GM18907 (cell line): ENCODE measurements around the gene RMND5A.
"Not testable (repeated sequence)": the region's sequence is repeated elsewhere in the genome, so short reads cannot be mapped to it uniquely, and the experiment has no call there.

Experiments
- ATAC-seq: cut with Tn5 transposase; IDR thresholded peaks from one replicate; pipeline ENCODE4 v1.9.1; 2021; ENCODE audit warnings: mild to moderate bottlenecking, moderate library complexity; ENCODE audit not compliant: unreplicated experiment

Gene RMND5A

DNA sequence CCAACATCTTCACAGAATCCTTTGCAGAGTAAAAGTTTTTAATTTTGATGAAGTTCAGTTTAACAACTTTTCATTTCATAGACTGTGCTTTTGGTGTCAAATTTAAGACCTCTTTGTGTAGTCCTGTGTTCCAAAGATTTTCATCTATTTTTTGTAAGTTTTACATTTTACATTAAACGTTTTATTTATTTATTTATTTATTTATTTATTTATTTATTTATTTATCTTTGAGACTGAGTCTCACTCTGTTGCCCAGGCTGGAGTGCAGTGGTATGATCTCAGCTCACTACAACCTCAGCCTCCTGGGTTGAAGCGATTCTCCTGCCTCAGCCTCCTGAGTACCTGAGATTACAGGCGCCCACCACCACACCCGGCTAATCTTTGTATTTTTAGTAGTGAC, 12.0 kb upstream of the RMND5A start:
- ATAC-seq: not testable (repeated sequence)

DNA sequence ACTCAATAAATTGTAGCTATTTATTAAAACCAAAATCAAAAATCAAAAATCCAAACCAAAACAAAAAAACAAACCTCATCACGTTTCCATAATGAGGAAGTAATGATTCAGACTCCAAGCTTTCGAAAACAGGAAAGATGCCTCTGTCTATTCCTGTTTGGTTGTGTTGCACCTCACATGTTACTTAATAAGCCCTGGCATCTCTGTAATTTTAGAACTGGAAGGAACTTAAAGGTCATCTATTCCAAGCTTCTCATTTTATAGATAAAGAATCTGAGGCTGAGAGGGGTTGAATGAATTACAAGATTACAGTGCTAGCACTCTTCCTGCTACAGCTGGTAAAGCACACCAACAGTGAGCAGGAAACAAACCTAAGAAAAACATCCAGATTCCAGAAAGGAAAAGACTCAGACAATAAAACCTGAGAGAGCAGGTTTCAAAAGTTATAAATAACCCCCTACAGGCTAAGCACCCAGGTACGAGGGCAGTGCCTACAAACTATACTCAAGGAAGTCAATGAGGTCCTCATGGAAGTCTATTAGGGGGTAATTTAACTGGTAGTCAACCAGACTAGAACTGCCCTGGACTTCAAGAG, 5.4 kb upstream of the RMND5A start:
- ATAC-seq: not testable (repeated sequence)

DNA sequence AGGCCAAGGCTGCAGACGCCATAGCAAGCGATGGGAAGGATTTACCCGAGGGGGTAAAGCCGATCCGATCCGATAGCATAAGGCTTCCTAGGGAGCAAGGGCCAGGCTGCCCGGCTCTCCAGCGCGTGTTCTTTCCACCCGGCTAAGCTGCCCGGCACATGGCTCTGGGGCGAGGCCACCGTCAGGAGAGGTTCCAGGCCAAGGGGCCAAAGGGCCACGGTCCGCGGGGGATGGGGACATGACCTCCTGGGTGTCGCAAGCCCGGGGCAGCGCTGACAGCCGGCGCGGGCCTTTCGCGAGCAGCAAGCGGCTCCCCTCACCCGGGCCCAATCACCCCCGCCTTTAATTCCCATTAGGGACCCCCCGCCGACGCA, 841 bp upstream of the RMND5A start:
- ATAC-seq: not testable (repeated sequence)

DNA sequence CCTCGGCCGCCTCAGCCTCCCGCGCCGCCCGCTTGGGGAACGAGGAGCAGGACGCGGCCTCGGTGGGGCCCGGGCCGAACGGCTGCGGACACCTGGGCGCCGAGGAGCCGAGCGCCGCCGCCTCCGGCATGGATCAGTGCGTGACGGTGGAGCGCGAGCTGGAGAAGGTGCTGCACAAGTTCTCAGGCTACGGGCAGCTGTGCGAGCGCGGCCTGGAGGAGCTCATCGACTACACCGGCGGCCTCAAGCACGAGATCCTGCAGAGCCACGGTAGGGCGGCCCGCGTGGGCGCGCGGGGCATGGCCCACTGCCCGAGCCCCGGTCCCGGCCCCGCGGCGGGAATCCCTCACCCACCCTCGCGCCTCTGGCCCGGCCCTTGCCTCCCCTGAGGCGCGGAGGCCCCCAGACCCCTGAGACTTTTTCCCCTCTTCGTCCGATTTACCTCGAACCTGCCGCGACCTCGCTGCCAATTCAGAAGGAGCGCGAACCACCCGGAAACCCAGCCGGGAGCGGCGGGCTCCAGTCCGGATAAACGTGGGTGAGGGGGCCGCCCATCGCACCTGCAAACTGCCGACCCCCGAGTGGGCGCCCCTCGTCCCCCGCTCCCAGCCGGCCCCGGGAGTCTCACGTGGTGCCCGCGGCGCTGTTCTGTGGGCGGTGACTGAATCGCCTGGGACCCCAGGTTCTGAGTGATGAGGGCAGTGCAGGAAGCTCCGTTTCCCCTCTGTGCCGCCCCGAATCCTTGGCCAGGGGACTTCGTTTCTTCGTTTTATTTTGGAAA, 639 bp downstream of the RMND5A start:
- peak; percentile 39 for ATAC-seq

DNA sequence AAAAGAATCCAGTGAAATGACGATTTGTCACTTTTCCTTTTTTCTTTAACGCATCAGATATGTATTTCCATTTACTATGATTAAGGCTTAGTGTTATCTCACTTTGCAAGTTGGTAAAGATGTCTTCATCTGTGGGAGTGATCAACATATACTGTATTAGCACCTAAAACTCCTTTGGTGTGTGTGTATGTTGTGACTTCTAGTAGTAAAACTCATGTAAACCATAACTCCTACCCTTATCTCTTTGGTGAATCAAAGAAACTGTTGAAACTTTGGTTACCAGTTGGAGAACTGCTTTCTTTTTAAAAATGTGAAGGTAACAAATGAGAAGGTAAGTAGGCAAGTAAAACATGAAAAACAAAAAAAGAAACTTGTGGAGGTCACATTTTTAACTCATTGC, 5.6 kb downstream of the RMND5A start:
- ATAC-seq: not testable (repeated sequence)

DNA sequence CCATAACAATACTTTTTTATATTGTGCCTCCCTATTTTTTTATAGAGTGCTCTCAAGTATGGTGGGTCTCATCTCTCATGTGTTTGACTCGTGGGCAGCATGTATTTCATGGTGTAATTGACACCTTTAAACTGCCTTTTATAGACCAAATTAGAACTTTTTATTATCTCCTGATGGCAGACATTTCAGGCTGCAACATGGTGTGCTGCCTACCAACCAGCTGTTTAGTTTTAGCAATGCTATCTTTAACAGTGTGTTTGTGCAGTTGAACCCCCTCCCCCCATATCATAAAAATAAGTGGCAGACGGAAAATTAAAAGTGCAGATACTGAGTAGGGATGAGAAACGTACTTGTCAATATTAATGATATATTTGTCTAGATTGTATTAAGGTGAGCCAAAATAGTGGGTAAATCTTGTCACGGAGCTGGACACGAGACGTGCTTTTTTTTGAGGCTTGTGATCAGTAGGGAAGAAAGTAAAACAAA, 12.0 kb downstream of the RMND5A start:
- ATAC-seq: not testable (repeated sequence)

DNA sequence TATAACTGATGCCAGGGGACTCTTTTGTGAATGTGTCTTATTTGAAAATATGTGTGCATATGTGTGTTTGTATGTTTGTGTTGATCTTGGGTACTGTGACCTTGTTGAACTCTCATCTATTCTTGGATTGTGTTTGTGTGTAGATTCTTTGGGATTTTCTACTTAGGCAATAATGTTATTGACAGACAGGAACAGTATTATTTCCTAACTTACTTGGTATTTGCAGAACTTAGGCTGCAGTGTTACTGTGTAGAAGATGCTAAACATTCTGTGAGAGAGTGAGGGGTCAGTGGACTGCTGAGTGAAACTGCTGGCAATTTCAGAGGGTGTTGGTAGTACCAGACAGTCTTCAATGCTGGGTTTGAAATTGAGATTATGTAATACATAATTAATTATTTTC, 12.7 kb downstream of the RMND5A start:
- not testable (repeated sequence) for ATAC-seq

DNA sequence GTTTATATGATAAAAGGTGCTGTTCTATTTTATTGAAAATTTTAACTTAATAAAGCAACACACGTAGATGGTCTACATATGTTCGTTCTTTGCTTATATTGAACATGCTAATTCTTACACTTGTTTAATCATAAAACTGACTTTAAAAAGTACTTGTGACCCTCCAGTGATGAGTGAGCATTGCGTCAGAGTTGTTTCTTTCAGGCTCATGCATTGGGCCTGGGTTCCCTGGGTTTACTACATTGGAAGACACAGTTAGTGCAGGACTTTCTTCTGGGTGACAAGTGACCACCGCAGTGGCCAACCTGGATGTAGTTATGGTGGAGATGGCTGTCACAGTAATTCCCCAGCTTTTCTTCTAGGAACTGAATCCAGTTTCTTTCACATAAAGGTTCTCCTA, 13.4 kb downstream of the RMND5A start:
- ATAC-seq: not testable (repeated sequence)

DNA sequence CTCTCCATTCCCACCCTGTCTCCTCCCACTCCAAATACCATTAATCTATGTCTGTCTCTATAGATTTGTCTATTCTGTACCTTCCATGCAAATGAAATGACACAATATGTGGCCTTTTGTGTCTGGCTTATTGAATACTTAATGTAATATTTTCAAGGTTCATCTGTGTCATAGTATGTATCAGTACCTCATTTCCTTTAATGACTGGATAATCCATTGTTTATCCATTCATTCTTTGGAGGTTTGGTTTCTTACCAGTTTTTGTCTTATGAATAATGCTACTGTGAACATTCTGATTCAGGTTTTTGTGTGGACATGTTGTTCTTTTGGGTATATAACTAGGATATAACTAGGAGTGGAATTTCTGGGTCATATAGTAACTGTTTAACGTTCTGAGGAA, 14.8 kb downstream of the RMND5A start:
- not testable (repeated sequence) for ATAC-seq

DNA sequence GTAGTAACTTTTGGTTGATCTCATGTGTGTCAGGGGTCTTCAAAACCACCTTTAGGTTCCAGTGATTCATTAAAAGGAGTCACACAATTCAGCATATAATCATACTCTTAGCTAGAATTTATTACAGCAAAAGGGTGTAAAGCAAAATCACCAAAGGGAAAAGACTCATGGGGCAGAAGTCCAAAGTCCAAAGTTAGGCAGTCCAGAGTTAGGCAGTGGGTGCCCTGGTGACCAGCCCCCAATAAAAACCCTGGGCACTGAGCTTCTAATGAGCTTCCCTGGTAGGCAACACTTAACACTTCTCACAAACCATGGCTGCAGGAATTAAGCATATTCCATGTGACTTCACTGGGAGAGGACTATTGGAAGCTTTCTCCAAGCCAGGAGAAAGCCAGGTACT, 19.4 kb downstream of the RMND5A start:
- not testable (repeated sequence) for ATAC-seq

DNA sequence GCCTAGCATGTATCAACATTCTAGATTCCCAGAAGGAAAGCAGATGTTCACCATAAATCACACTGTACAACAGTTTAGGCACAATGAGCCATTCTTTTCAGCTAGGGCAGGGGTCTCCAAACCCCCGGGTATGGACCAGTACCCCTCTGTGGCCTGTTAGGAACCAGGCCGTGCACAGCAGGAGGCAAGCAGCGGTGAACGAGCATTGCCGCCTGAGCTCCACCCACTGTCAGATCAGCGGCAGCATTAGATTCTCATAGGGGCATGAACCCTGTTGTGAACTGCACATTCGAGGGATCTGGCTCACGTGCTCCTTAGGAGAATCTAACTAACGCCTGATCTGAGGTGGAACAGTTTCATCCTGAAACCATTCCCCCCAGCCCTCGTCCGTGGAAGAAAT, 19.8 kb downstream of the RMND5A start:
- ATAC-seq: not testable (repeated sequence)

DNA sequence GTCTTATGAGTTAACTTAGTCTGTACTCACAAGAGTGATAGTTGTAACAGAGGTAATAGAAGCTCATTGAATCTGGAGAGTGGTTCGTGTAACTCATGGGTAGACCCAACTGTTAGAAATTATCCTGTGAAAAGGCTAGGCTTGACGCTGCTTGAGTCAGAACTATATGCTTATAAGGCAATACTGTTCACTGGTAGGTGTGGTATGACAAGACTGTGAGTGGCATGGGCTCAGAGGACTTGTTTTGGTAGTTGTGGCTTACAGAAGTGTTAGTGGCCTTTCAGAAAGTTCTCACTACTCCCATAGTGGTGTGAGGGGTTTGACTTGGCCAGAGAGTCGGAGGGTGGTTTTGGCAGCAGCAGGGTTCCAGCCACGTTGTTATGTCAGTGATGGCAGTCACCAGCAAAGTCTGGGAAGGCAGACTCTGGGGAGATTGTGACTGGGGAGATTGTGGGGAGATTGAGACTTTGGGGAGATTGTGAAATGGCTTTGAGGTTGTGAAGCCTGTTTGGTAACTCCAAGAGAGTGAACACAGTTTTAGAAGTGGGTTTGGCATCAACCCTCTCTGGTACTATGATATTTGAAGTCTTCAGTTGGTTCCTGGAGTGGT, 21.9 kb downstream of the RMND5A start:
- not testable (repeated sequence) for ATAC-seq

DNA sequence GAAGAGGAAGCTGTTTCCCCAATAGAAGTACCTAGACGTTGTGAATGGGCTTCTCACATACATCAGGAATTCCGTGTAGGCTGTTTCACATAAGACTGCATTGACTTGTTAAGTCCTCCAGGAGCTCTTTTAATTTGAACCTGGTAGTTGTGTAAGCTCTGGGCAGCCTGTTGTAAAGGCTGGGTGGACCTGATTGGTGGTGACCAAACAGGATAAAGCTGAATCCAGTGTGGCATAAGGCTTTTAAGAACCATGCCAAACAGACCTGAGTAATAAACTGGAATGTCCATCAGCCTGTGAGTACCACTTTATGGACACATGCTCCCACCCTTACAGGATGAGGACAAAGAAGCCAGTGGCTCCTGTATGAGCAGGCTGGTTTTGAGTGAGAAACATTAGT, 24.1 kb downstream of the RMND5A start:
- ATAC-seq: no peak

DNA sequence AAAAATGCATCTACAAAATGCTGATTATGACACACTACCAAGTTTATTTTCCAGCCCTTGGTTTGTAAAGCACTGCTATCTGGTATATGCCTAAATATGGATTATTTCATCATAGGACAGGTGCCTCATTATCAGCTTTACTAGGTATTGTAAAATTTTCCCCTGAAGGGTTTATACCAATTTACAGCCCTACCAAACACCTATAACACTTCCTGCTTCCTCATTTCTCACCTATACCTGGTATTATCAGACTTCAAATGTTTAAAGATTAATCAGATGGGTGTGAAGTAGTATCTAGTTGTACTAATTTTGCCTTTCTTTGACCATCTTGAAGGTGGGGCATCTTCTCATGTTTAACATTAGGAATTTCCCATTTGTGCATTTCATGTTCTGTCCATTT, 26.8 kb downstream of the RMND5A start:
- no peak for ATAC-seq

DNA sequence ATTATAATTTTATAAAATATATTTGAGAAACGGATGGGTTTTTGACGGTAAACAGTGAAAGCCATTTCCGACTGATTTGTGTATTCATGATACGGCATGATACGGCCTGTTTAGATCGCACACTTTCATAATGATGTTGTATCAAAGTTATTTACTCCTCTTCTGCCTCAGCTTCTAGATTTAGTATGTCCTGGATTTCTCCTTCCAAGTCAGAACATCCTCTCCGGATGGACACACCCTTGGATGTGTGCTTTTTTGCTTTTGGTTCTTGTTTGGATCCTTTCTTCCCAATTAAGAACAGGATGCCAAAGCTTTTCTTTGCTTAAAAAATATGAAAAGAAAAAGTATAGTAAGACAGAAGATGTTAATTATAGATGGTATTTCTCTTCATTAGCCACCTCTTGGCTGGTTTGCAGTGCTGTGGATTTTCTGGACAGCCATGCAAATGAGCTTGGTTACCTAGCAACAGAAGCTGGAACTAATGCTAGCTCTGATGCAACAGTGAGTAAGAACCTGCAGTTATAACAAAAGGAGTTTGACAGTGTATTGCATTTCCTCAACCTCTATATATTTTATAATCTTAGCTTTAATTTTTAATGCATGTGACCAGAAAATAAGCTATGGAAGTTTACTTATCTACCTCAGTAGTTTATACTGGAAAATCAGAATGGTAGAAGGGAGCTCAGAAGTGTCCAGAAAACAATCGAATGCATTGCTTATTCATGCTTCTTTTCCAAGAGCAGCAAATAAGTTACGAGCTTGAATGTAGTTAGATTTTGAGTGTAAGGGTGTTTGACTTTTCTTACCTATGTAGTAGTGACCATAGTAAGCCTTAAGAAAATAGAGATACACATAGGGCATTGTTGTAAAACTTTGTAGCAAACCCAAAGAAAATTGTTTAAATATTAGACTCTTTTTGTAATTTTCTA, 27.9 kb downstream of the RMND5A start:
- ATAC-seq: peak; percentile 57

DNA sequence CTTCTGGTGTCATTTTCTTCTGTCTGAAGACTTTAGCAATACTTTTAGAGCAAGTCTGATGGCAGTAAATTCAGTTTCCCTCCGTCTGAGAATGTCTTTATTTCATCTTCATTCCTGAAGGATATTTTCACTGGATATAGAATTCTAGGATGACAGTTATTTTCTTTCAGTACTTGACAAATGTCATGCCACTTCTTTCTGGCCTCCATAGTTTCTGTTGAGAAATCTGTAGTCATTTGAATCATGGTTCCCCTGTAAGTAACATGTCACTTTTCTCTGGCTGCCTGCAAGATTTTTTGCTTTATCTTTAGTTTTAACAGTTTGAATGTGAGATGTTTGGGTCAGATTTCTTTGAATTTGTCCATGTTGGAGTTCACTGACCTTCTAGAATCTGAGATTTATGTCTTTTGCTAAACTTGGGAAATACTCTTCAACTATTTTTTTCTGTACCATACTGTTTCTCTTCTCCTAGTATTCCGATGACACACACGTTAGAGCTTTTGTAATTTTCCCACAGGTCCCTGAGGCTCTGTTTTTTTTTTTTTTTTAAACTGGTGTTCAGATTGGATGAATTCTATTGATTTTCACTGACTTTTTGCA, 30.2 kb downstream of the RMND5A start:
- ATAC-seq: no peak

DNA sequence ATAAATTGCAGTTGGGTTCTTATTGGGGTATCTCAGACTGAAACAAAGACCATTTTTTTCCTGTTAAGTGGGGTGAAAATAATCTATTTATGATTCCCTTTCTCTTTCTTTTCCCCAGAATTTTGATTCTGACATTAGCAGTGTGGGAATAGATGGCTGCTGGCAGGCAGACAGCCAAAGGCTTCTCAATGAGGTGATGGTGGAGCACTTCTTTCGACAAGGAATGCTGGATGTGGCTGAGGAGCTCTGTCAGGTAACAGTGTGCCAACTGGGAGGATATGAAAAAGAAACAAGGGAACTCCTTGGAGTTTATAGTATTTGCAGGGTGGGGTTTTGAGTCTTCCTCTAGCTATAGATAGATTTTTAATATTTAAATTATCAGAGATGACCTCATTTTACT, 31.7 kb downstream of the RMND5A start:
- ATAC-seq: no peak

DNA sequence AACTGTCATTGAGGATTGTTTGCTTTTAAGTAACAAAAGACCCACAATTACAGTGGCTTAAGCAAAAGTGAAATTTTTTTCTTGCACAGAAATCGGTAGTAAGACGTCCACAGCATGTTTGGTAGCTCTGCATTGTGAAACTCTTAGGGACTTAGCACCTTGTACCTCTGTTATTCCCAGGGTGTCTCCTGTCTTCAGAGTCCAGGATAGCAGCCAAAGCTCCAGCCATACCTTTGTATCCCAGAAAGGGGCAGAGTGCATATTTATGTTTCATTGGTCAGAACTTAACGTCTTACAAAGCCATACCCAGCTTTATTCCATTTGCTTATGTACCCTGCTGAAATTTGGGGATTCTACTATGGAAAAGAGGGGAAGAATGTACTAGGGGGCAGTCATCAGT, 32.8 kb downstream of the RMND5A start:
- no peak for ATAC-seq

DNA sequence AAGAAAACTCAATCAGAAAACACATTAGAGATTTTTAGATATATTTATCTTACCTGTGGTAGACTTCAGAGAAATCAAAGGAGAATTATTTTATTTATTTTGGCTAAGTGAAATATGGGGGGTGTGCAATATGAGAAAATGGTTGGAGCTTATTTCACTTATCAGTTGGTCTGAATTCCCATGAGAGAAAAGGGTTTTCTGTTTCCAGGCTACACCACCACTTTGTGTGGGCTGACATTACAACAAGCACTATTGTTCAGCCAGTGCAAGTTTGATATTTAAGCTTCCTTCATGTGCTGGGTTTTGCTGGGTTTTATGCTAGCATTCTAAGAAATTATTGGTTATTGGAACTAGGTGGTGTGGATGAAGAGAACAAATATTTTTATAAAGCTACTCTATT, 33.5 kb downstream of the RMND5A start:
- ATAC-seq: no peak

DNA sequence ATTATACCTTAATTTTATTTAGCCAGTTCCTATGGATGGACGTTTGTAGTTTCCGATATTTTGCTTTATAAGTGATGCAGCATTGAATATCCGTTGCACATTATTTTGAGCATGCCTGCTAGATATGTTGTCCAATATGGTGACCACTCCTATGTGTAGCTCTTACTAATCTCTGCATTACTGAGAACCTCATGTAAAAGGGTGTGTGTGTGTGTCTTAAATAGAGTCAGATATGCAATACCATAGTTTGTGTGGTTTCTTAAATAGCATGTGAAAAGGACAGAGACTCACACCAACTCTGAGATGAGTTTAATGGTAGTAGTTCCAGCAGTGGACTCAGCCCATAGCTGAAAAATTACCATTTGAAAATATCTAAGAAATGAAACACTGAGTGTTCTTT, 38.3 kb downstream of the RMND5A start:
- no peak for ATAC-seq

DNA sequence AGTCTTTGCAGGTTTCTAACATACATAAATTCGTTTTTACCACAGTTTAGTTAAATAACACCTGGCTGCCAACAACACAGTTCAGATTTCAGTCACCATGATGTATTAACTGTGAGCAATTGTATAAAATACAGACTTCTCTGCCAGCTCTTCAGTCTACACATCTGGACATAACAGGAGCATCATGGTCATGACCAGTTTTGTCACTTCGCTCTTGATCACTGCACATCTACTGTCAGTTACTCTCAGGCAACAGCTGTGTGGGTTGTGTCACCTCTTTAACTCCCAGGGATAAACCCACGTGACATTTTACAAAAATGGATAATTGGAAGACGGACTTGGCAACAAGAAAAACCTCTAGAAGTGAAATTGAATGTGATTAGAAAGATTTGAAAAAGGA, 40.3 kb downstream of the RMND5A start:
- no peak for ATAC-seq
